ENCODE results near the gene RYR1. TPM values are rescaled to one million over a fixed set of nuclear protein-coding genes. Genes with fewer than 3 reads are reported as not detected.
"Not testable (repeated sequence)": the region's sequence is repeated elsewhere in the genome, so short reads cannot be mapped to it uniquely, and the experiment has no call there.

The RYR1 gene
- total and polyA plus RNA-seq, 2 donors (not counting 1 experiment from before 2014, with no cell fraction given) = 0.43 to 3.8 TPM

GRCh38 chr19:38494379-38494778, 60.9 kb downstream of the RYR1 start:
- no peak overlapping the region for H3K9ac ChIP-seq (ENCODE audit: low read length)
- no peak overlapping the region for H3K27ac ChIP-seq (ENCODE audit: low read length in 2 of 2)
- Mint-ChIP-seq H3K27ac (no peak overlapping the region), H3K9me3 (ENCODE audit: insufficient read depth) (peaks cover 4% of the 10 kb centered on the region), H3K4me1 (peaks cover 16% of the 10 kb centered on the region), H3K4me3 (no peak overlapping the region), H3K27me3 (peaks cover 10% of the 10 kb centered on the region)
- ATAC-seq (ENCODE audit: low read depth) (no peak), DNase-seq (no peak)
- H3K4me1 ChIP-seq (ENCODE audit: control insufficient read depth in 2 of 2, insufficient read depth in 2 of 2, low read length in 2 of 2) = peaks cover 6 to 11% of the 10 kb centered on the region in 2 donors
- H3K4me2 ChIP-seq (replicated peaks; ENCODE audit: low read depth, low read length, poor library complexity, severe bottlenecking) = no peak overlapping the region
- ChIA-PET CTCF (interaction anchor here (0.6 kb wide), 1 partner anchor 256 kb away, joined by 3 read pairs; no protein-coding TSS in a partner anchor), POLR2A (no interaction called here)
- H3K27me3 ChIP-seq (replicated peaks in 1 of 4; ENCODE audit: control extremely low read depth in 1 of 4, control insufficient read depth in 3 of 4, insufficient read depth in 4 of 4, low read length in 3 of 4) = peaks cover 0 to 9% (median 2%) of the 10 kb centered on the region in 4 experiments
- H3K36me3 ChIP-seq (replicated peaks in 1 of 2; ENCODE audit: control extremely low read depth in 1 of 2, control insufficient read depth in 1 of 2, extremely low read depth in 1 of 2, insufficient read depth in 2 of 2, low read length in 1 of 2) = no peaks in the 10 kb centered on the region
- no peak overlapping the region for H2AFZ ChIP-seq (ENCODE audit: insufficient read depth, low read depth, low read length, poor library complexity, severe bottlenecking)
- intact Hi-C loops (cut with micrococcal nuclease) = no loop called here
- TF ChIP-seq EZH2 (IDR thresholded peaks at IDR 0.05; ENCODE audit: borderline replicate concordance, insufficient read depth, low read depth, low read length, poor library complexity, severe bottlenecking) = no peak
- TF ChIP-seq CTCF (IDR thresholded peaks at IDR 0.05) = no peak
- no peaks in the 10 kb centered on the region for H4K20me1 ChIP-seq (ENCODE audit: control insufficient read depth, insufficient read depth, low read length, poor library complexity, severe bottlenecking)
- H3K4me3 ChIP-seq (ENCODE audit: control extremely low read depth in 1 of 5, extremely low read depth in 1 of 5, insufficient read depth in 1 of 5, low read depth in 2 of 5, low read length in 4 of 5) = no peak overlapping the region
- H3K9me3 ChIP-seq (ENCODE audit: control extremely low read depth in 1 of 3, control insufficient read depth in 2 of 3, insufficient read depth in 1 of 3, low read length in 2 of 3) = peaks cover 0 to 6% (median 0%) of the 10 kb centered on the region in 3 donors
- H3K79me2 ChIP-seq (ENCODE audit: control insufficient read depth, insufficient read depth, low read length) = no peaks in the 10 kb centered on the region
- 95% methylated on average over 21 of the region's 21 CpGs for WGBS (ENCODE audit: insufficient coverage)

- peaks cover 6 to 11% of the 10 kb centered on the region in 2 donors for H3K4me1 ChIP-seq (ENCODE audit: control insufficient read depth in 2 of 2, insufficient read depth in 2 of 2, low read length in 2 of 2)
- H3K9me3 Mint-ChIP-seq (ENCODE audit: insufficient read depth); H3K27ac ChIP-seq (ENCODE audit: low read length in 2 of 2); CTCF ChIA-PET; H3K4me3 ChIP-seq (ENCODE audit: control extremely low read depth in 1 of 5, extremely low read depth in 1 of 5, insufficient read depth in 1 of 5, low read depth in 2 of 5, low read length in 4 of 5); H4K20me1 ChIP-seq (ENCODE audit: control insufficient read depth, insufficient read depth, low read length, poor library complexity, severe bottlenecking); H3K36me3 ChIP-seq (replicated peaks in 1 of 2; ENCODE audit: control extremely low read depth in 1 of 2, control insufficient read depth in 1 of 2, extremely low read depth in 1 of 2, insufficient read depth in 2 of 2, low read length in 1 of 2); H3K4me2 ChIP-seq (replicated peaks; ENCODE audit: low read depth, low read length, poor library complexity, severe bottlenecking); ATAC-seq (ENCODE audit: low read depth); H3K4me3 Mint-ChIP-seq; H3K79me2 ChIP-seq (ENCODE audit: control insufficient read depth, insufficient read depth, low read length); H3K27me3 Mint-ChIP-seq; H3K9me3 ChIP-seq (ENCODE audit: control extremely low read depth in 1 of 3, control insufficient read depth in 2 of 3, insufficient read depth in 1 of 3, low read length in 2 of 3); POLR2A ChIA-PET; H3K27me3 ChIP-seq (replicated peaks in 1 of 4; ENCODE audit: control extremely low read depth in 1 of 4, control insufficient read depth in 3 of 4, insufficient read depth in 4 of 4, low read length in 3 of 4); H2AFZ ChIP-seq (ENCODE audit: insufficient read depth, low read depth, low read length, poor library complexity, severe bottlenecking); intact Hi-C loops (cut with micrococcal nuclease); H3K27ac Mint-ChIP-seq; H3K9ac ChIP-seq (ENCODE audit: low read length); DNase-seq: not testable (repeated sequence)
- WGBS (ENCODE audit: insufficient coverage) = no CpG with 5 or more reads among the region's 2 CpGs
- H3K4me1 Mint-ChIP-seq = peaks cover 16% of the 10 kb centered on the region
Observed at GRCh38 chr19:38495375-38495774, 61.9 kb downstream of the RYR1 start.

All from B cell (primary cell).